ENCODE results near the gene ACIN1.

GRCh38 chr14:23117371-23118020, 22.6 kb upstream of the ACIN1 start:
- TF ChIP-seq ZZZ3 (IDR thresholded peaks at IDR 0.05; ENCODE audit: control insufficient read depth, insufficient read length, low read depth), result no peak
- TF ChIP-seq EP300 (IDR thresholded peaks at IDR 0.05; ENCODE audit: borderline replicate concordance in 1 of 2, control insufficient read depth in 1 of 2, low read depth in 2 of 2, low read length in 2 of 2), result no peak
- TF ChIP-seq NFXL1 (IDR thresholded peaks at IDR 0.05; ENCODE audit: borderline replicate concordance), result no peak
- TF ChIP-seq ZBED1 (IDR thresholded peaks at IDR 0.05; ENCODE audit: borderline replicate concordance), result no peak
- no peak for TF ChIP-seq TCF3 (IDR thresholded peaks at IDR 0.05; ENCODE audit: borderline replicate concordance, insufficient read depth, low read depth, low read length)
- TF ChIP-seq POLR2A (IDR thresholded peaks at IDR 0.05; ENCODE audit: low read depth, low read length), result no peak
- no peak for TF ChIP-seq MTA2 (IDR thresholded peaks at IDR 0.05; ENCODE audit: low read depth)
- TF ChIP-seq ZNF274 (IDR thresholded peaks at IDR 0.05; ENCODE audit: insufficient read depth, insufficient read length), result no peak
- TF ChIP-seq POLR2AphosphoS5 (IDR thresholded peaks at IDR 0.05; ENCODE audit: low read length), result no peak
- no peak for TF ChIP-seq REST (IDR thresholded peaks at IDR 0.05; ENCODE audit: low read depth, low read length)
- no peak for TF ChIP-seq RUNX3 (IDR thresholded peaks at IDR 0.05; ENCODE audit: low read length)

Data from GM12878 (cell line).